Body of pancreas (tissue), 4 donors: ENCODE results near the gene ACADVL. TPM values are rescaled to one million over a fixed set of nuclear protein-coding genes. Genes with fewer than 3 reads are reported as not detected.
A peak's percentile ranks its signal among the peaks of the same experiment; 100 is the strongest.

Experiments
- ATAC-seq: fragments of 150-250 bp; one replicate; pipeline ENCODE4 v1.9.1; 2016
- DNase-seq, 4 donors: peaks; one replicate each; pipeline ENCODE4 v3.0.0-alpha.2; 2019
- H3K27ac ChIP-seq, 4 donors: fragments of 200-600 bp; sonication (generic); 1 replicate in 3 of 4; 2 replicates in 1 of 4; pipeline versions ENCODE4 v1.5.1 to v1.6.1; 2016 to 2019; ENCODE audit warnings: mild to moderate bottlenecking in 1 of 4, mixed read lengths in 1 of 4, moderate library complexity in 1 of 4
- H3K27me3 ChIP-seq, 2 donors: fragments of 200-600 bp; sonication (generic); one replicate each; pipeline ENCODE4 v1.6.0; 2016; ENCODE audit warnings: mild to moderate bottlenecking in 1 of 2
- H3K36me3 ChIP-seq, 2 donors: fragments of 200-600 bp; sonication (generic); replicated peaks in 1 of 2; 2 replicates each; pipeline ENCODE4 v1.5.1; 2016; ENCODE audit warnings: low read depth in 2 of 2; ENCODE audit not compliant: insufficient read depth in 1 of 2
- H3K4me1 ChIP-seq: fragments of 200-600 bp; sonication (generic); one replicate; pipeline ENCODE4 v1.6.0; 2016
- H3K4me3 ChIP-seq, 2 donors: fragments of 200-600 bp; sonication (generic); 1 replicate in 1 of 2; 2 replicates in 1 of 2; pipeline ENCODE4 v1.5.1; 2016 to 2019
- H3K9me3 ChIP-seq, 3 donors: fragments of 200-600 bp; sonication (generic); 1 replicate in 2 of 3; 2 replicates in 1 of 3; pipeline ENCODE4 v1.5.1; 2016
- CTCF ChIP-seq, 7 experiments: fragments of 450-650 bp in 4 of 7; fragments of 200-600 bp in 3 of 7; sonication (generic) in 3 of 7; IDR thresholded peaks; one replicate each; pipeline ENCODE4 v1.5.1; 2016 to 2019; ENCODE audit warnings: antibody characterized with exemption in 7 of 7
- POLR2A ChIP-seq, 3 donors: fragments of 450-650 bp; IDR thresholded peaks; one replicate each; pipeline ENCODE4 v1.6.1; 2016; ENCODE audit warnings: antibody characterized with exemption in 3 of 3, mild to moderate bottlenecking in 2 of 3
- WGBS, 2 donors: methylation state at CpG; one replicate each; pipeline ENCODE4 v1.1.5; 2017; 5-methylcytosine and 5-hydroxymethylcytosine counted together
- intact Hi-C: fragments of 100-400 bp; cut with DNase I; formaldehyde crosslinking; loops from one replicate; pipeline ENCODE4 v1.15.1; 2023
- total RNA-seq, 2 donors: library from RNA; depleted of rRNA; stranded (reverse); fragments of >200 nt; gene quantifications; one replicate each; pipeline ENCODE4 v1.1.0, GENCODE V29; 2016

ACADVL gene
- total RNA-seq, 2 donors from 2014 or later, result 887 to 1,901 TPM

GRCh38 chr17:7238420-7239090, 18.8 kb downstream of the ACADVL start:
- peak in 2 of 4 donors; percentile 36 to 44 for DNase-seq
- ATAC-seq, result no peak

GRCh38 chr17:7239091-7240027, 19.6 kb downstream of the ACADVL start, which contains the start of gene PHF23:
Gene PHF23, minus strand, starts transcription at chr17:7239457. Its CDS starts 178 bp downstream, at chr17:7239279.
- H3K4me3 ChIP-seq, result peak within 1 kb of the TSS; percentile 85 to 90
- 1% methylated on average over 37 to 70 of the region's 72 CpGs for WGBS, 2 donors
- H3K4me1 ChIP-seq, result peaks cover 61% of the 10 kb centered on the region

More at GRCh38 chr17:7238420-7239090, 18.8 kb downstream of the ACADVL start:
- no peaks in the 10 kb centered on the region for H3K27me3 ChIP-seq
- H3K27ac ChIP-seq, result peak overlapping the region; percentile 78 to 93 (median 87)
- peaks cover 56% of the 10 kb centered on the region for H3K4me1 ChIP-seq
- no peak for TF ChIP-seq CTCF (IDR thresholded peaks at IDR 0.05)
- no peak for TF ChIP-seq POLR2A (IDR thresholded peaks at IDR 0.05)
- H3K9me3 ChIP-seq, result no peaks in the 10 kb centered on the region
- H3K36me3 ChIP-seq, result peaks cover 0 to 2% of the 10 kb centered on the region in 2 donors
- H3K4me3 ChIP-seq, result peak overlapping the region; percentile 85 to 90
- 0 to 1% methylated on average over 28 to 31 of the region's 39 CpGs for WGBS, 2 donors
- intact Hi-C loops, result no loop called here

DNA sequence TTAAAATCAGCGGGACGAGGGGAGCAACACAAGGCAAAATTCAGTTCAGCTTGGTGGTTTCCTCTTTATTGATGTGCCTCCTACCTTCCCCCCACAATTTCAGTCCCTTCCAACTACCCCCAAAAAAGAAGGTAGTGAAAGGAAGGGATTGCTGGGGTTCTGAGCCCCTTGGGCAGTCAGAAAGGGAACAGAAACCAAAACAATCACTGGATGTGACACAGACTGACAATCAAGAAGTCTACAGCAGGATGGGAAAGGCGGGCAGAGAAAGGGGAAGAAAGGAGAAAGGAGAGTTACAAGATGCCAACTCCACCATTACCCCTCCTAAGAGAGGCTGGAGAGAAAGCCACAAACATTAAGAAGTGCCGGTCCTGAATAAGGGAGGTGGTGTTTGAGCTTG, 20.6 kb downstream of the ACADVL start:
- 56 to 64% methylated on average over 4 of the region's 4 CpGs for WGBS, 2 donors
- intact Hi-C loops, result no loop called here
- peaks cover 0 to 2% of the 10 kb centered on the region in 2 donors for H3K36me3 ChIP-seq
- peak overlapping the region in 2 of 4 donors; percentile 98 for H3K27ac ChIP-seq
- H3K4me1 ChIP-seq, result peaks cover 57% of the 10 kb centered on the region
- DNase-seq (peak in 1 of 4 donors; percentile 26), ATAC-seq (no peak)
- H3K27me3 ChIP-seq, result no peaks in the 10 kb centered on the region
- H3K9me3 ChIP-seq, result no peaks in the 10 kb centered on the region
- no peak overlapping the region for H3K4me3 ChIP-seq
- TF ChIP-seq CTCF (IDR thresholded peaks at IDR 0.05) (no peak), POLR2A (IDR thresholded peaks at IDR 0.05) (no peak)

More at GRCh38 chr17:7239091-7240027, 19.6 kb downstream of the ACADVL start, which contains the start of gene PHF23:
- Histone ChIP-seq H3K9me3 (no peaks in the 10 kb centered on the region), H3K36me3 (peaks cover 0 to 2% of the 10 kb centered on the region in 2 donors), H3K27me3 (no peaks in the 10 kb centered on the region), H3K27ac (peak within 1 kb of the TSS; percentile 78 to 98 (median 92))
- ATAC-seq (peak; percentile 76), DNase-seq (peak; percentile 99)
- TF ChIP-seq POLR2A (IDR thresholded peaks at IDR 0.05) (peak in 2 of 3 donors; percentile 70 to 79), CTCF (IDR thresholded peaks at IDR 0.05) (peak in 4 of 7 experiments; percentile 18 to 47 (median 42))
- intact Hi-C loops, result no loop called here

DNA sequence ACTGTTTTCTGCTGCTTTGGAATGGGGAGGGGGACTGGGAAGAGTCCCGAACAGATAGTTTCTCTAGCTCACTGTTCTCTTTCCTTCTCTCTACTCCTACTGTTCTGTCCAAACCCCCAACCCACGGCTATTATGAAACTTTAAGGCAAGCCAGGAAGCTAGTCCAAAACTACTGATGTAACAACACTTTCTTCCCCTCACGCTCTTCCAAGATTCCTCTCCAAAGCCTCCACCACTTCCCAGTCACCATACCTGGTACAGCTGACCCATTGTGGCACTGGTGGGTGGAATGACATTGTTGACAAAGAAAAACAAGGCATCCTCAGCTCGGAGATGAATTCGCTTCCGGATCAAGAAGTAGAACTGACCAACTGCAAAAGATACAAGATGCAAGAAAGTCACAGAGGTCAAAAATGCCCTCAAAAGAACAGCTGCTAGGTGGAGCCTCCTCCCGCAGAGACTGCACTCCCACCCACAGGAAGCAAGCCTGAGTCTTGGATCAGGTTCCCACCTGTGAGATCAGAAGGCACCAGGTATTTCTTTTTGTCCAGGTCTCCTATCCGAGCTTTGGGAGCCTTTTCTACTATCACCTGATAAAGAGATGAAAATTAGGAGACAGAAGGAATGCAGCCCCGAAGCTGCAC, 21.5 kb downstream of the ACADVL start:
- H3K36me3 ChIP-seq, result peaks cover 0 to 5% of the 10 kb centered on the region in 2 donors
- no peak for ATAC-seq
- no peaks in the 10 kb centered on the region for H3K27me3 ChIP-seq
- no peaks in the 10 kb centered on the region for H3K9me3 ChIP-seq
- intact Hi-C loops, result no loop called here
- peak in 1 of 4 donors; percentile 27 for DNase-seq
- peaks cover 48% of the 10 kb centered on the region for H3K4me1 ChIP-seq
- WGBS, 2 donors, result 14 to 15% methylated on average over 9 of the region's 9 CpGs
- H3K4me3 ChIP-seq, result peak overlapping the region; percentile 56 to 88
- peak overlapping the region; percentile 92 to 98 (median 98) for H3K27ac ChIP-seq
- no peak for TF ChIP-seq POLR2A (IDR thresholded peaks at IDR 0.05)
- no peak for TF ChIP-seq CTCF (IDR thresholded peaks at IDR 0.05)
